Embryonic facial prominence (tissue), 1 donor: ENCODE measurements around the gene RGS8.
A peak's percentile ranks its signal among the peaks of the same experiment; 100 is the strongest.
"Not testable (repeated sequence)": the region's sequence is repeated elsewhere in the genome, so short reads cannot be mapped to it uniquely, and the experiment has no call there.

ENCODE experiments used
- DNase-seq: peaks from one replicate; pipeline ENCODE4 v3.0.0-alpha.2; 2016; ENCODE audit errors: extremely low spot score

Gene RGS8

GRCh38 chr1:182702826-182703524, 18.6 kb upstream of the RGS8 start:
- no peak for DNase-seq

- peak; percentile 10 for DNase-seq
Observed at GRCh38 chr1:182700351-182700709, 15.9 kb upstream of the RGS8 start.

GRCh38 chr1:182699393-182700350, 15.3 kb upstream of the RGS8 start:
- DNase-seq = no peak

GRCh38 chr1:182698971-182699370, 14.6 kb upstream of the RGS8 start:
- no peak for DNase-seq

GRCh38 chr1:182693139-182693538, 8.8 kb upstream of the RGS8 start:
- DNase-seq = not testable (repeated sequence)

- no peak for DNase-seq
Observed at GRCh38 chr1:182690886-182691443, 6.6 kb upstream of the RGS8 start.

- DNase-seq = no peak
Observed at GRCh38 chr1:182688436-182689205, 4.2 kb upstream of the RGS8 start.

GRCh38 chr1:182687361-182687760, 3.0 kb upstream of the RGS8 start:
- no peak for DNase-seq

- DNase-seq = no peak
Observed at GRCh38 chr1:182686446-182686845, 2.1 kb upstream of the RGS8 start.

GRCh38 chr1:182685215-182685614, 828 bp upstream of the RGS8 start:
- no peak for DNase-seq

GRCh38 chr1:182682898-182683501, 1.4 kb downstream of the RGS8 start:
- DNase-seq = no peak

- DNase-seq = no peak
Observed at GRCh38 chr1:182682406-182682805, 2.0 kb downstream of the RGS8 start.

GRCh38 chr1:182681568-182681912, 2.8 kb downstream of the RGS8 start:
- no peak for DNase-seq

- no peak for DNase-seq
Observed at GRCh38 chr1:182680901-182681567, 3.4 kb downstream of the RGS8 start.

- DNase-seq = no peak
Observed at GRCh38 chr1:182680408-182680807, 4.0 kb downstream of the RGS8 start.

GRCh38 chr1:182679684-182680083, 4.7 kb downstream of the RGS8 start:
- DNase-seq = no peak

GRCh38 chr1:182677397-182678098, 6.8 kb downstream of the RGS8 start:
- no peak for DNase-seq

- DNase-seq = no peak
Observed at GRCh38 chr1:182676274-182676673, 8.1 kb downstream of the RGS8 start.

GRCh38 chr1:182674346-182675246, 9.8 kb downstream of the RGS8 start:
- DNase-seq = no peak
